HL-60 (cell line): ENCODE measurements around the gene TBC1D22B.

Experiments
- GABPA ChIP-seq: IDR thresholded peaks from 2 replicates; pipeline ENCODE4 v1.6.1; 2012; ENCODE audit warnings: low read depth
- POLR2AphosphoS5 ChIP-seq: IDR thresholded peaks from 2 replicates; pipeline ENCODE4 v1.6.1; 2012; ENCODE audit warnings: low read depth
- SPI1 ChIP-seq: IDR thresholded peaks from 2 replicates; pipeline ENCODE4 v1.6.1; 2012; ENCODE audit warnings: low read depth, mild to moderate bottlenecking, borderline replicate concordance
- TF ChIP-seq, protein P1 (sequence below): IDR thresholded peaks from one replicate; pipeline ENCODE4 v1.5.1; 2011; ENCODE audit warnings: low read length, control low read depth, inconsistent platforms; ENCODE audit not compliant: insufficient read depth
- TF ChIP-seq, protein P2 (sequence below): IDR thresholded peaks from 2 replicates; pipeline ENCODE4 v1.6.1; 2012; ENCODE audit warnings: low read depth; ENCODE audit not compliant: insufficient replicate concordance

DNA sequence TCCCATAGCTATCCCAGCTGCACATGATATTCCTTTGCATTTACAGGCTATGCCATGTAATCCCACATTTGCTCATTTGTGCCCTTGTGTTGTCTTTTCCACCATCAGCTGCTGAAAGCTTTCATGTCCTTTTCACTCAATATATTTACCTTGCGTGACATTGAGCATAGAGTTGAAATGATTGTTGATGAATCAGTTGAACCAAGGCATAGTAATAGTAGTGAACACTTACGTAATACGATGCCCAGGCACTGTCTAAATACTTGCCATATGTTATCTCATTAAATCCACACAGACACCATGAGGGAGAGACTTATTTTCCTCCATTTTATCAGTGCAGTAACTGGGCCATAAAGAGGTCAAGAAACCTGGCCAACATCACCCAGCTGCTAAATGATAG, 109.3 kb downstream of the TBC1D22B start:
- TF ChIP-seq, protein P1, sequence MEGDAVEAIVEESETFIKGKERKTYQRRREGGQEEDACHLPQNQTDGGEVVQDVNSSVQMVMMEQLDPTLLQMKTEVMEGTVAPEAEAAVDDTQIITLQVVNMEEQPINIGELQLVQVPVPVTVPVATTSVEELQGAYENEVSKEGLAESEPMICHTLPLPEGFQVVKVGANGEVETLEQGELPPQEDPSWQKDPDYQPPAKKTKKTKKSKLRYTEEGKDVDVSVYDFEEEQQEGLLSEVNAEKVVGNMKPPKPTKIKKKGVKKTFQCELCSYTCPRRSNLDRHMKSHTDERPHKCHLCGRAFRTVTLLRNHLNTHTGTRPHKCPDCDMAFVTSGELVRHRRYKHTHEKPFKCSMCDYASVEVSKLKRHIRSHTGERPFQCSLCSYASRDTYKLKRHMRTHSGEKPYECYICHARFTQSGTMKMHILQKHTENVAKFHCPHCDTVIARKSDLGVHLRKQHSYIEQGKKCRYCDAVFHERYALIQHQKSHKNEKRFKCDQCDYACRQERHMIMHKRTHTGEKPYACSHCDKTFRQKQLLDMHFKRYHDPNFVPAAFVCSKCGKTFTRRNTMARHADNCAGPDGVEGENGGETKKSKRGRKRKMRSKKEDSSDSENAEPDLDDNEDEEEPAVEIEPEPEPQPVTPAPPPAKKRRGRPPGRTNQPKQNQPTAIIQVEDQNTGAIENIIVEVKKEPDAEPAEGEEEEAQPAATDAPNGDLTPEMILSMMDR = no peak
- TF ChIP-seq SPI1 = no peak
- TF ChIP-seq, protein P2, sequence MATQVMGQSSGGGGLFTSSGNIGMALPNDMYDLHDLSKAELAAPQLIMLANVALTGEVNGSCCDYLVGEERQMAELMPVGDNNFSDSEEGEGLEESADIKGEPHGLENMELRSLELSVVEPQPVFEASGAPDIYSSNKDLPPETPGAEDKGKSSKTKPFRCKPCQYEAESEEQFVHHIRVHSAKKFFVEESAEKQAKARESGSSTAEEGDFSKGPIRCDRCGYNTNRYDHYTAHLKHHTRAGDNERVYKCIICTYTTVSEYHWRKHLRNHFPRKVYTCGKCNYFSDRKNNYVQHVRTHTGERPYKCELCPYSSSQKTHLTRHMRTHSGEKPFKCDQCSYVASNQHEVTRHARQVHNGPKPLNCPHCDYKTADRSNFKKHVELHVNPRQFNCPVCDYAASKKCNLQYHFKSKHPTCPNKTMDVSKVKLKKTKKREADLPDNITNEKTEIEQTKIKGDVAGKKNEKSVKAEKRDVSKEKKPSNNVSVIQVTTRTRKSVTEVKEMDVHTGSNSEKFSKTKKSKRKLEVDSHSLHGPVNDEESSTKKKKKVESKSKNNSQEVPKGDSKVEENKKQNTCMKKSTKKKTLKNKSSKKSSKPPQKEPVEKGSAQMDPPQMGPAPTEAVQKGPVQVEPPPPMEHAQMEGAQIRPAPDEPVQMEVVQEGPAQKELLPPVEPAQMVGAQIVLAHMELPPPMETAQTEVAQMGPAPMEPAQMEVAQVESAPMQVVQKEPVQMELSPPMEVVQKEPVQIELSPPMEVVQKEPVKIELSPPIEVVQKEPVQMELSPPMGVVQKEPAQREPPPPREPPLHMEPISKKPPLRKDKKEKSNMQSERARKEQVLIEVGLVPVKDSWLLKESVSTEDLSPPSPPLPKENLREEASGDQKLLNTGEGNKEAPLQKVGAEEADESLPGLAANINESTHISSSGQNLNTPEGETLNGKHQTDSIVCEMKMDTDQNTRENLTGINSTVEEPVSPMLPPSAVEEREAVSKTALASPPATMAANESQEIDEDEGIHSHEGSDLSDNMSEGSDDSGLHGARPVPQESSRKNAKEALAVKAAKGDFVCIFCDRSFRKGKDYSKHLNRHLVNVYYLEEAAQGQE = no peak
- no peak for TF ChIP-seq POLR2AphosphoS5
- no peak for TF ChIP-seq GABPA
